Spleen (tissue), 11 donors: ENCODE measurements around the gene AVPR1B. TPM values are rescaled to one million over a fixed set of nuclear protein-coding genes. Genes with fewer than 3 reads are reported as not detected.

Experiments used
- DNase-seq: peaks from one replicate; pipeline ENCODE4 v3.0.0-alpha.2; 2020
- H3K27ac ChIP-seq, 8 donors: fragments of 200-600 bp; sonication (generic) in 7 of 8; 1 replicate in 4 of 8; 2 replicates in 4 of 8; pipeline versions ENCODE4 v1.5.0 to v1.8.0; 2016 to 2021; ENCODE audit warnings: inconsistent platforms in 4 of 8, mild to moderate bottlenecking in 4 of 8, moderate library complexity in 1 of 8
- H3K27me3 ChIP-seq, 7 donors: fragments of 200-600 bp; sonication (generic) in 6 of 7; replicated peaks in 1 of 7; 1 replicate in 4 of 7; 2 replicates in 3 of 7; pipeline versions ENCODE4 v1.5.0 to v1.8.0; 2016 to 2021; ENCODE audit warnings: inconsistent platforms in 3 of 7, mild to moderate bottlenecking in 1 of 7
- H3K36me3 ChIP-seq, 6 donors: fragments of 200-600 bp; sonication (generic) in 5 of 6; 1 replicate in 4 of 6; 2 replicates in 2 of 6; pipeline versions ENCODE4 v1.5.0 to v1.8.0; 2016 to 2021; ENCODE audit warnings: inconsistent platforms in 2 of 6
- H3K4me1 ChIP-seq, 6 donors: fragments of 200-600 bp; sonication (generic) in 5 of 6; 1 replicate in 3 of 6; 2 replicates in 3 of 6; pipeline versions ENCODE4 v1.5.0 to v1.8.0; 2016 to 2021; ENCODE audit warnings: inconsistent platforms in 3 of 6
- H3K4me3 ChIP-seq, 8 donors: fragments of 200-600 bp; sonication (generic) in 7 of 8; 1 replicate in 4 of 8; 2 replicates in 4 of 8; pipeline versions ENCODE4 v1.5.0 to v1.8.0; 2016 to 2021; ENCODE audit warnings: inconsistent platforms in 4 of 8, mild to moderate bottlenecking in 4 of 8, moderate library complexity in 2 of 8
- H3K9me3 ChIP-seq, 8 donors: fragments of 200-600 bp; sonication (generic) in 7 of 8; 1 replicate in 4 of 8; 2 replicates in 4 of 8; pipeline versions ENCODE4 v1.5.0 to v1.8.0; 2016 to 2021; ENCODE audit warnings: inconsistent platforms in 4 of 8
- CTCF ChIP-seq, 11 experiments: fragments of 200-600 bp in 7 of 11; fragments of 450-650 bp in 4 of 11; sonication (generic) in 4 of 11; IDR thresholded peaks in 8 of 11; conservative IDR thresholded peaks in 3 of 11; 1 replicate in 7 of 11; 2 replicates in 4 of 11; pipeline versions ENCODE4 v1.4.0 to v1.8.0; 2016 to 2021; ENCODE audit warnings: antibody characterized with exemption in 11 of 11, inconsistent platforms in 4 of 11, mild to moderate bottlenecking in 1 of 11
- POLR2A ChIP-seq, 3 donors: fragments of 450-650 bp; IDR thresholded peaks; one replicate each; pipeline ENCODE4 v1.5.1; 2017; ENCODE audit warnings: antibody characterized with exemption in 3 of 3, mild to moderate bottlenecking in 1 of 3
- POLR2AphosphoS5 ChIP-seq, 3 donors: sonication (generic); formaldehyde crosslinking; IDR thresholded peaks; one replicate each; pipeline ENCODE4 v1.5.1; 2017; ENCODE audit warnings: antibody characterized with exemption in 3 of 3
- WGBS, 5 donors: extraction: QIAGEN DNeasy Blood & Tissue Kit in 3 of 5; methylation state at CpG; one replicate each; pipeline versions ENCODE4 v1.1.5 to v1.1.7; 2013 to 2018; 5-methylcytosine and 5-hydroxymethylcytosine counted together
- intact Hi-C: fragments of 100-400 bp; cut with DNase I; formaldehyde crosslinking; loops from one replicate; pipeline ENCODE4 v1.15.0; 2023; ENCODE audit warnings: low total_unique reads
- polyA plus RNA-seq, 3 donors: library from polyadenylated mRNA; stranded (reverse); fragments of 200-250 nt; gene quantifications; one replicate each; pipeline ENCODE4 v1.2.1, GENCODE V29; 2013
- total RNA-seq, 7 donors: library from RNA; depleted of rRNA in 3 of 7; stranded (reverse); fragments of >200 nt in 3 of 7; fragmentation: NEBNext Ultra II Directional in 4 of 7; extraction: Animal tissue kit (Norgen Biotek cat#: 25700) in 4 of 7; gene quantifications; one replicate each; pipeline versions ENCODE4 v1.1.0 to v1.2.1, GENCODE V29; 2016 to 2021
- donor health status: healthy with polysubstance abuse.
- donor health status: DM: no; HTN: no; CAD: no; lungs with moderate emphysema.
- donor health status: DM: no; HTN: no; CAD: no.
- donor health status: Bipolar disorder and iron deficiency.
- donor health status: healthy.
- donor health status: DM: no; HTN: no; CAD: no.
- donor health status: DM: yes; HTN: yes; CAD: no.

AVPR1B gene
- total and polyA plus RNA-seq, 10 donors: not detected

GRCh38 chr1:206116873-206117150, 376 bp downstream of the AVPR1B start:
- WGBS, 5 donors: 30 to 54% (median 41%) methylated on average over 5 of the region's 5 CpGs
- H3K4me1 ChIP-seq: peaks cover 5 to 16% (median 13%) of the 10 kb centered on the region in 6 donors
- TF ChIP-seq CTCF (IDR thresholded peaks at IDR 0.05 in 8 of 11, conservative IDR thresholded peaks at IDR 0.05 in 3 of 11) (no peak), POLR2A (IDR thresholded peaks at IDR 0.05) (no peak), POLR2AphosphoS5 (IDR thresholded peaks at IDR 0.05) (no peak)
- no peak for DNase-seq
- H3K36me3 ChIP-seq: no peaks in the 10 kb centered on the region
- H3K4me3 ChIP-seq: peak overlapping the region in 6 of 8 donors; percentile 27 to 70 (median 40)
- intact Hi-C loops: no loop called here
- H3K27ac ChIP-seq: no peak overlapping the region
- H3K9me3 ChIP-seq: peaks cover 0 to 16% (median 10%) of the 10 kb centered on the region in 8 donors
- H3K27me3 ChIP-seq: peaks cover 0 to 38% (median 10%) of the 10 kb centered on the region in 7 donors

- peaks cover 5 to 16% (median 13%) of the 10 kb centered on the region in 6 donors for H3K4me1 ChIP-seq
- intact Hi-C loops: no loop called here
- H3K9me3 ChIP-seq: peaks cover 0 to 11% (median 5%) of the 10 kb centered on the region in 8 donors
- no peak for TF ChIP-seq CTCF (IDR thresholded peaks at IDR 0.05 in 8 of 11, conservative IDR thresholded peaks at IDR 0.05 in 3 of 11)
- no peak for TF ChIP-seq POLR2AphosphoS5 (IDR thresholded peaks at IDR 0.05)
- TF ChIP-seq POLR2A (IDR thresholded peaks at IDR 0.05): no peak
- H3K27me3 ChIP-seq: peaks cover 0 to 38% (median 10%) of the 10 kb centered on the region in 7 donors
- 89 to 96% (median 92%) methylated on average over 12 to 25 of the region's 25 CpGs for WGBS, 5 donors
- DNase-seq: no peak
- H3K4me3 ChIP-seq: no peak overlapping the region
- H3K36me3 ChIP-seq: no peaks in the 10 kb centered on the region
- H3K27ac ChIP-seq: no peak overlapping the region
Measured at GRCh38 chr1:206116191-206116872, 856 bp downstream of the AVPR1B start.

- intact Hi-C loops: no loop called here
Measured at GRCh38 chr1:206115791-206116190, 1.4 kb downstream of the AVPR1B start.

More at GRCh38 chr1:206115791-206116190, 1.4 kb downstream of the AVPR1B start:
- Histone ChIP-seq H3K27ac (no peak overlapping the region), H3K27me3 (peaks cover 0 to 38% (median 10%) of the 10 kb centered on the region in 7 donors), H3K9me3 (peaks cover 0 to 6% (median under 1%) of the 10 kb centered on the region in 8 donors), H3K4me3 (no peak overlapping the region), H3K4me1 (peaks cover 5 to 16% (median 13%) of the 10 kb centered on the region in 6 donors), H3K36me3 (no peaks in the 10 kb centered on the region)
- WGBS, 5 donors: 94 to 98% (median 97%) methylated on average over 8 of the region's 8 CpGs
- DNase-seq: no peak
- no peak for TF ChIP-seq POLR2AphosphoS5 (IDR thresholded peaks at IDR 0.05)
- no peak for TF ChIP-seq CTCF (IDR thresholded peaks at IDR 0.05 in 8 of 11, conservative IDR thresholded peaks at IDR 0.05 in 3 of 11)
- TF ChIP-seq POLR2A (IDR thresholded peaks at IDR 0.05): no peak
